GM18520 (cell line): Measurements from ENCODE around the gene SPACA6.

ENCODE experiments used
- ATAC-seq: cut with Tn5 transposase; IDR thresholded peaks from one replicate; pipeline ENCODE4 v1.9.1; 2021; ENCODE audit not compliant: unreplicated experiment

SPACA6 gene

DNA sequence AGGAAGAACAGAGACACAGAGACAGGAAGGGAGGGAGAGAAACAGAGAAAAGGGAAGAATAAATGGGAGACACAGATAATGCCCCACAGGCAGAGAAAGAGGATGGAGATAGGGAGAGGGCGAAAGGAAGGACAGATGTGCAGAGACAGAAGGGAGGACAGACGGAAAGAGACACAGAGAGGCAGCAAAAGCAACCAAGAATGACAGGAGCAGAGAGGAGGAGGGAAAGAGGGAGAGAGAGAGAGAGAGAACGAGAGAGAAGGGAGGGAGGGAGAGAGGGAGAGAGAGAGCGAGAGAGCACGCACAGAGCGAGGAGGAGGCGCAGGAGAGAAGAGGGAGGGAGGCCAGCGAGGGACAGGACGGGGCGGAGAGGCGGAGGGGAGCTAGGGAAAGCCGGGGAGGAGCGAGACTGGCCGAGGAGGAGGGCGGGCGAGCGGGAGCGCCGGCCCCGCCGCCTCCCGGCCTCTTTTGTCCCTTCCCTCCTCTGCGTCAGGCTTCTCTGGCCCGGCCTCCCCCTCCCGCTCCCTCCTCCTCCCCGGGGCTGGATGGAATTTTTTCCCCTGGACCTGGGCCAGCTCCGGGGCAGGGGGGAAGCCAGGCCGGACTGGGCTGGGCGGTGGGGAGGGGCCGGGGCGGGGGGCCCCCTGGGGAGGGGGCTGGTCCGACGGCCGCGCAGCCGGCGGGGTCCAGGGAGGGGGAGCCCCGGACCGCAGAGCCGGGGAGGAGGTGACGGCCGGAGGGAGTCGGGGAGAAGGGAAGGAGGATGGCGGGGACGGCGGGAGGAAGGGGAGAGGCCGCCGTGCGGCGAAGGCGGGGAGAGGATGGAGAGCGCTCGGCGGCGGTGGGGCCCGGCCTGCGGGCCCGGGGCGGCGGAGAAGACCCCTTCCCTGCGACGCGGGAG, 4.2 kb upstream of the SPACA6 start:
- no peak for ATAC-seq

DNA sequence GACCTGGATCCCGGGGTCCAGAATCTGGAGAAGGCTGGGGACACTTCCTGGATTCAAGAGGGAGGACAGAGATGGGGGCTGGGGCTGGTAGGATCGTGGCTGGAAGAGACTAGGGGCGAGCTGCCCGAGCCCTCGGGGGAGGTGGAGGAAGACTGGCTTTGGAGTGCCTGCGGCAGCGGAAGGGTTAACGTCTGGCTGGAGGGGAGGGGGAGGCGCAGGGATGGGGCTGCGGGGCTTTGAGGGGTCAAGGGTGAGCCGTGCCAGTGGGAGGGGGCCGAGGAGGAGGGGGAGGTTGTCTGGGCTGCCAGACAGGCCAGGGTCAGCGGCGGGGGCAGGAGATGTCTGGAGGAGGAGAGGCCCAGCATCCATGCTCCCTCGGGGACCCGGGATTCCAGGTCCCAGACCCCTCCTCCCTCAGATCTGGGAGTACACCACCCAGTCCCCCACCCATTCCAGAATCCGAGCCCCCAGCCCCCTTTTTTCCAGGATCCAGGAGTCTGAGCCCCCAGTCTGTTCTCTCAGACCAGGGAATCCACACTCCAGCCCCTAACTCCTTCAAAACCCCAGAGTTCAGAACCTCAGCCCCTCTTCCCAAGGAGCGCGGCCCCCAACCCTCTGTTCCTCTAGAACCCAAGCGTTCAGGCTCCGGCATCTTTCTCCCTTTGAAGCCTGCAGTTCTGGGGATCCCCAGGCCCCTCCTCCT, 3.2 kb upstream of the SPACA6 start:
- no peak for ATAC-seq

DNA sequence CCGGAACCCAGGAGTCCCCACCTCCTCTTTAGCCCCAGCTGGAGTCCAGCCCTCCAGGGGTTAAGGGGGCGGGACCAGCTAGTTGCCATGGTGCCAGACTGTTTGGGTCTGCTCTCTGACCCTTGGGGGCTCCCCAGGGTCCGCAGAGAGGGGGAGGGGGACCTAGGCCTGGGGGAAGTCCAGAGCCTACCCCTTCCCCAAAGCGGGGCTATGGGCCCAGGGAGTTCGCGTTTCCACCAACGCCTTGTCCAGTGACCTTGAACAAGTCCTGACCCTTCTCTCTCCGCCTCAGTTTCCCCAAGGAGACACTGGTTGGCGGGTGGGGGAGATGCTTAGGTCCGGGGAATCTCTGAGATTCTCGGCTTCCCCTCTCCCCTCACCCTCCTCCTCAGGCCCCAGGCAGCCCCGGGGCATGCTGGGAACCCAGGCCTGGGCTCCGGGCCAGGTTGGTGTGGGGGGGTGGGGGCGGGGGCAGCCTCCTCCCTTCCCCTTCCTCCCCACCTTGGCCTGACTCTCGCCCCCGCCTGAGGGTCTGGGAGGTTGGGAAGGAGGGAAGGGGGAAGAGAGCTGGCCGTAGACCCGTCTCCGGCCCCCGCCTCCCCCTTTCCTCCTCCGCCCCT, 2.6 kb upstream of the SPACA6 start:
- ATAC-seq, result no peak

DNA sequence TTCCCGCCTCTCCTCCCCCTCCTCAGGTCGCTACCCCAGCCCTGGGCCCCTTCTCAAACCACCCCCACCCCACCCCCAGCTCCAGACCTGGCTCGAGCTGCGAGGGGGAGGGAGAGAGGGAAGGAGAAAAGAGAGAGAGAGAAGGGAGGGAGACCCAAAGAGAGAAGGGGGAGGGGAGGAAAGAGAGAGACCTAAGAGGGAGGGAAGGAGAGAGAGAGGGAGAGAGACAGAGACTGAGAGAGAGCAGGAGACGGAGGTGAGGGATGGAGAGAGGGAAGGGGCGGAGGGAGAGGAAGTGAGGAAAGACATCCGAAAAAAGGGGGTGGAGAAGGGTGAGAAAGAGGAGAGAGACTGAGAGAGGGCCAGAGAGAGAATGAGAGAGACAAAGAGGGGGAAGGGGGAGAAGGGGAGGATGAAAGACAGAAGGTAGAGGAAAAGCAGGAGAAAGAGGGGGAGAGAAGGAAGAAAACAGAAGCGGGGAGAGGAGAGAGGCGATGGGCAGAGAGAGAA, 2.0 kb upstream of the SPACA6 start:
- ATAC-seq, result no peak

DNA sequence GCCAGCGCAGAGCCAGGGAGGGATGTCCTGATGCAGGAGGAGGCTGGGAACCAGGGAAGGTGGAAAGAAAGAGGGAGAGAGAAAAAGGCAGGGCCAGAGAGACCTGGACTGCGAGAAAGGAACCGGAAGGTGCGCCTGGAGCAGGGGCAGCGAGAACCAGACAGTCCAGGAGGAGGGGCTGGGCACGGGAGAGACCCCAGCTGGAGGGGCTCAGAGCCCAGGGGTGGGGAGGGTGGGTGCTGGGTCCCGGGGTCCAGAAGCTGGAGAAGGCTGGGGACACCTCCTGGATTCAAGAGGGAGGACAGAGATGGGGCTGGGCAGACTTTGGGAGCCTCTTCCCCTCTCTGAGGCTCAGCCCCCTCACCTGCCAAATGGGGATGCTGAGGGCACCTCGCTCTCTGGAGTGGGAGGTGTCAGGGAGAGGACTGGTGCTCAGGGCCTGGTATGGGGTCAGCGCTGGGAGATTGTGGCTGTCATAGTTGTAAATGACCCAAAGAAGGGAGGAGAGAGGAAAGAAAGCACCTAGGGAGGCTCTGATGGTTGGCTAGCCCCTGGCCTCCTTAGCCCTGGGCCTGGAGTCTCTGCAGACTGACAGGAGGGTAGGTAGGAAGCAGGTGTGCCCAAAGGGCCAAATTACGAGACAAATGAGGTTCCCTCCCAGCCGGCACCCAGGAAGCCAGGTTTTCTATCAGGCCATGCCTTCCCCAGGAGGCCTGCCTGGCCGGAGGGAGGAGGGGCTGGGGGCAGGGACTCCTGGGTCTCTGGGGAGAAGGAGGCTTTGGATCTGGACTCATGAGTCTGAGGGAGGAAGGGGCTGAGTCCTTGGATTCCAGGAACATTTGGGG, 1.3 kb upstream of the SPACA6 start:
- ATAC-seq, result no peak

GRCh38 chr19:51692468-51692867, 662 bp upstream of the SPACA6 start:
- ATAC-seq, result no peak

GRCh38 chr19:51693819-51694218, 689 bp downstream of the SPACA6 start:
- no peak for ATAC-seq

DNA sequence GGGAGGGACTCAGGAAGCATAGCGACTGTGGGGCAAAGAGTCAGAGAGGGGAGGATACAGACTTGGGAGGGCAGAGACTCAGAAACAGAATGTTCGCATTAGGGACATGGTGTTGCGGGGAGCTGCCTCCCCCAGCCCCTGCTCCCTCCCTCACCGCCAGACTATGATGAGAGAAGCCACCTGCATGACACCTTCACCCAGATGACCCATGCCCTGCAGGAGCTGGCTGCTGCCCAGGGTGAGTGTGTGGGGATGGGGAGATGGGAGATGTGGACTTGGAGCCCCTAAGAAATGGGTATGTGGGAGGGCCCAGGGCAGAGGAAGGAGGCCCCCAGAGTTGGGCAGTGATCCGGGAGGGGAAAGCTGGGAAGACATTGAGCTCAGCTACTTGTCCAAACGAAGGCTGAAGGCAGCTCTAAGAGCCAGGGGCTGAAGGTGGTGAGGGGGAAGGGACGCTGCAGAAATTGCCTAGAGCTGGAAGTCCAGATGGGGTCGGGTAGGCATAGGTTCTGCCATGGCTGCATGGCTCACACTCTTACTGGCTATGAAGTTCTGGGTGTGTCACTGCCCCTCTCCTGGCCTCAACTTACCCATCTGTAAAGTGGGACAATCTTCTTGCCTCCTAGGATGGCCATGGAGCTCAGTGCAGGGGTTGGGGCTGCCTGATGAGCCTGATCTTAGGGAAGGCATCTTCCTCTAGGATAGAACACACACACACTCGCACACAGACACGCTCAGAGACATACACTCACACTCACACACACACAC, 1.4 kb downstream of the SPACA6 start:
- ATAC-seq, result no peak

DNA sequence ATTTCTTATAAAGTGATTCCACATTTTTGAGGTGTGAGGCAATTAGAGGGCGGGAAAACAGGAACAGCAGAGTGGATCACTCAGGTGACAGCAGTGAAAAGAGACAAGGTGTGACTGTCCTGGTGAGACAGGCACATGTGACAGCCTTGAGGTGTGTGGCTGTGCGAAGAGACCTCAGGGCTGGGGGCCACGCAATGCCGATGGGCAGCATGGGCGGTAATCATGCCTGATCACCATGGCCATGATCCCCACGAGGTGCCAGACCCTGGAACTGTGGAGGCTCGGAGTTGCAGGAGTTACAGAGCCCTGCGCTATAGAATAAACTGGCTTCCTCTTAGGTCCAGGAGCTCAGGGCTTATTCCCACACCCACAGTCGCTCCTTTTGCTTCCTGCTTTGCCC, 2.0 kb downstream of the SPACA6 start:
- ATAC-seq, result no peak

DNA sequence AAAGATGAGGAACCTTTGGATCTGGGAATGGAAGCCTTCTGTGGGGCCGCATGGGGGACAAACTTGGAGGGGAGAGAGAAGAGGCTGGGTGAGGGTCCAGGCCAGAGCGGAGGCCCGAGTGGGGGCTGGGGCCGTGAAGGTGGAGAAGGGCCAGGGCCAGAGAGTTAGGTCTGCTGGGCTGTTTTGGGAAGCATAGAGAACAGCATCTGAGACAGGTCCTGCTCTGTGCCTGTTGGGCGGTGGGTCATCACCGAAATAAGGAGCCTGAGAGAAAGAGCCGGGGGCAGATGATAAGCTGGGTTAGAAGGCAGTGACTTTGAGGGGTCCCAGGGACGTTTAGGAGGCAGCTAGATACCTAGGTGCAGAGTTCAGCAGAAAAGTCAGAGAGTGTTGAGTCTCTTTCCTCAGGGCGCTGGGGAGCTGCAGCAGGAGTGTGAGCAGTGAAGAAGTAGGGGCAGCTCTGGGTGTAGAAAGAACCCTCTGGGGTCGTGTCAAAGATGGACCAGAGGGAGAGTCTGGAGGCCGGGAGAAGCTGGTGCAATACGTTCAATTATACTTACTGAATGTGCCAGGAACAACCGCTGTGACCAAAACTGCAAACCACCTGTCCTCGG, 2.7 kb downstream of the SPACA6 start:
- no peak for ATAC-seq

- ATAC-seq, result no peak
These were observed 3.5 kb downstream of the SPACA6 start for GRCh38 chr19:51696606-51697005.

DNA sequence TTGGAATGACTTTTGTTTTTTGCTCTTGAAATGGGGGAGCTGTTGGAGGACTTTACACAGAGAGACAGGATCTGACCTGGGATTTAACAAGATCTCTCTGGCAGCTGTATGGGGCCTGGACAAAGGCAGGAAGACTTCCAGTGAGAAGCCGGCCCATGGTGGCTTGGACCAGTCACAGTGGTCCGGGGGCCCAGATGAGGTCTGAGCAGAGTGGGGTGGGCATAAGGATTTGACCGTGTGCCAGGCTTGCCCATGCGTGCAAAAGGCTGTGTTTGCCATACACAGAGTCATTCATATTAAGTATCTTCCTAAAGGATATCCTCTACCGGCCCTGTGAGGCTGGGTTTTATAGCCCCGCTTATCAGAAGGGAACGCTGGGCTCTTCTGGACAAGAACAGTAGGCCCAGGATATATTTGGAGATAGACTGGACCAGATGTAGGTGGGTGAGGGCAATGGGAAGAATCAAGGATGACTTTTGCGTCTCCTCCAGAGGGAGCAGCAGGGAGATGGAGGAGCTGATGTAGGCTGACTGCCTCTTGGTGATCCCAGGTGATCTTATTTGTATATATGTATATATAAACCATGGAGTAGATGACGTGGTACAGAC, 4.1 kb downstream of the SPACA6 start:
- ATAC-seq, result no peak

DNA sequence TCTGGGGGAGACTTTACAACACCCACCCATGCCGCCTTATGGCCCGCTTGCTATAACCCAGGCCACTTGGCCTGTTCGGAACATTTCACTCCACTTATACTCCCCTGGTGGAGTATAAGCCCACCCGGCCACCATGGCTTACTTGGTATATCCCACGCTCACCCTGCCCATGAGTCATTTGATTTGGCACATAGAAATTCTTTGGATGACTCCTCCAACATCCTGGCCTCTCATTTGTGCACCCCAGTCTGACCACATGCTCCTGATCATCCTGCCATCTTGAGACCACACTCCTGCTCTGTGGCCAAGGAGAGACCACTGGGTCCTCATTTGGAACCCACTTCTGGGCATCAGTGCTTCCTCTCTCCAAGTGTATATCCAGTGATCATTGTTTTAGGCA, 5.2 kb downstream of the SPACA6 start:
- no peak for ATAC-seq

GRCh38 chr19:51699170-51699569, 6.0 kb downstream of the SPACA6 start:
- no peak for ATAC-seq

GRCh38 chr19:51701468-51702100, 8.5 kb downstream of the SPACA6 start:
- ATAC-seq, result no peak

DNA sequence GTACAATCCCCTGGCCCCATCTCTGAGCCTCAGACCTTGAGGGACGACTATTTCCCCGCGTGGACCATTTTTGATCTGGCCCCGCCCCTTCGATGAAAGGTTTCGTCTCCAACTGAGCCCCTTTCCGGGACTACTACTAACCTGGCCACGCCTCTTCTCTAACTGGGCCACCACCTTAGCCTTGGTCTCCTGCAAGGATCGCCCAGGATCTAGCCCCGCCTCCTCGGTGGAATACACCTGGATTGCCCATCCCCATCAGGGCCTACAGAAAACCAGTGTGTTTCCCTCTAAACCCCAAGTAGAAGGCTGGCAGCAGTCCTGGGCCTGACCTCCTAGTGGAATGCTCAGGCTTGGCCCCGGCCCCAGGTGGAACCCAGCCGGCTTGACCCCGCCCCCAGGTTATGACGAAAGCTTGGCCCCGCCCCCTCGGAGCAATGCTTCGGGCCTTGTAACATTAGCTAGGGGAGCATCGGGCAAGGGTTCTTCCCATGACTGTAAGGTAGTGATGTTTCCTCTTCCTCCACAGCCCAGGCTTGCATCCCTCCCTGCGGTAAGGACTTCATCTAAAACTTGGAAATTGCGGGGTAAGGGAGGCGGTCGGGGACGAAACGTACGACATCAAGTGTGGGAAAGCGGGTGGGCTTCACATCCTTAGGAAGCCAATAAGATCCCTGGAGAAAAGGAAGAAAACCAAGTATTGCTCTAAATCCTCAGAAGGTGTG, 9.1 kb downstream of the SPACA6 start:
- no peak for ATAC-seq

DNA sequence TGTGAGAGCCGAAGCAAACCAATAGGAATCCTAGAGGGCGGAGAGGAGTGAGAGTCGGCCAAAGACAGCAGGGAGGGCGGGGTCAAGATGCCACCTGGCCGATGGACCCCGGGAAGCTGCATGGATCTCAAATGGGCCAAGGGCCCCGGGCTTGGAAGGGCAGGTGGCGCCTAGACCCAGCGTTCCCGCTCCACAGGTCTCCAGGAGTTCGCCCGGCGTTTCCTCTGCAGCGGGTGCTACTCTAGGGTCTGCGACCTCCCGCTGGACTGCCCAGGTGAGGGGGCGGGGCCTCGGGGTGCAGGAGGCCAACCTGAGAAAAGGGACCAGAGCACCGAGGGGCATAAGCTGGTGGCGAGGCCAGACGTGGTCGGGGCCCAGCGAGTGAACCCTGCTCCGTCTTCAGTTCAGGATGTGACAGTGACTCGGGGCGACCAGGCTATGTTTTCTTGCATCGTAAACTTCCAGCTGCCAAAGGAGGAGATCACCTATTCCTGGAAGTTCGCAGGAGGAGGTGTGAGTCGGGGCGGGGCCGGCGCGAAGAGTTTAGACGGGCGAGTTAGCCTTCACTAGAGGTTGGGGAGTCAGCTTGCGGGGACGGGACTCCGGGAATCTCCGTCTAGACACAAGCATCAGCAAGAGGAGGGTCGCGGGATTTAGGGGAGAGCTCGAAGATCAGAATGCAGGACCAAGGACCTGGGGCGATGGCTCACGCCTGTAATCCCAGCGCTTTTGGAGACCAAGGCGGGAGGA, 9.9 kb downstream of the SPACA6 start:
- no peak for ATAC-seq
